GM12873 (cell line): ENCODE results near the gene CCNJ.

Experiments
- CTCF ChIP-seq: IDR thresholded peaks from 2 replicates; pipeline ENCODE4 v1.5.1; 2012; ENCODE audit warnings: low read depth, mild to moderate bottlenecking, moderate library complexity, low read length, control low read depth; ENCODE audit not compliant: insufficient read depth; ENCODE audit errors: missing control alignments

The CCNJ gene

GRCh38 chr10:96089116-96089515 is 45.7 kb downstream of the CCNJ start:
- TF ChIP-seq CTCF = no peak

GRCh38 chr10:96089670-96090462 is 46.5 kb downstream of the CCNJ start:
- TF ChIP-seq CTCF = no peak

GRCh38 chr10:96090463-96090800 is 47.0 kb downstream of the CCNJ start:
- TF ChIP-seq CTCF = no peak

- TF ChIP-seq CTCF = no peak
Observed at GRCh38 chr10:96092999-96093767, 49.8 kb downstream of the CCNJ start.

- no peak for TF ChIP-seq CTCF
Observed at GRCh38 chr10:96093948-96094347, 50.6 kb downstream of the CCNJ start.

GRCh38 chr10:96096958-96097357 is 53.6 kb downstream of the CCNJ start:
- no peak for TF ChIP-seq CTCF

GRCh38 chr10:96097865-96098264 is 54.5 kb downstream of the CCNJ start:
- no peak for TF ChIP-seq CTCF
